Peyer's patch (tissue), 4 donors: ENCODE data around the gene ORAI3. TPM values are rescaled to one million over a fixed set of nuclear protein-coding genes. Genes with fewer than 3 reads are reported as not detected.
"Not testable (repeated sequence)": the region's sequence is repeated elsewhere in the genome, so short reads cannot be mapped to it uniquely, and the experiment has no call there.

Source experiments
- DNase-seq, 3 donors: peaks; one replicate each; pipeline ENCODE4 v3.0.0-alpha.2; 2017 to 2019
- H3K27ac ChIP-seq, 4 donors: fragments of 200-600 bp; sonication (generic); one replicate each; pipeline ENCODE4 v1.5.1; 2016 to 2019
- H3K27me3 ChIP-seq, 2 donors: fragments of 200-600 bp; sonication (generic); one replicate each; pipeline ENCODE4 v1.5.1; 2019
- H3K36me3 ChIP-seq, 3 donors: fragments of 200-600 bp; sonication (generic); one replicate each; pipeline ENCODE4 v1.5.1; 2016 to 2019
- H3K4me1 ChIP-seq, 4 donors: fragments of 200-600 bp; sonication (generic); one replicate each; pipeline ENCODE4 v1.5.1; 2016 to 2019
- H3K4me3 ChIP-seq, 4 donors: fragments of 200-600 bp; sonication (generic); 1 replicate in 3 of 4; 2 replicates in 1 of 4; pipeline ENCODE4 v1.5.1; 2016 to 2019; ENCODE audit warnings: mild to moderate bottlenecking in 1 of 4
- H3K9me3 ChIP-seq, 4 donors: fragments of 200-600 bp; sonication (generic); one replicate each; pipeline ENCODE4 v1.5.1; 2016 to 2019; ENCODE audit warnings: mild to moderate bottlenecking in 1 of 4
- CTCF ChIP-seq, 6 experiments: fragments of 450-650 bp in 4 of 6; fragments of 200-600 bp in 2 of 6; sonication (generic) in 1 of 6; IDR thresholded peaks; one replicate each; pipeline ENCODE4 v1.5.1; 2017 to 2019; ENCODE audit warnings: antibody characterized with exemption in 6 of 6, mild to moderate bottlenecking in 3 of 6, moderate library complexity in 1 of 6
- POLR2A ChIP-seq, 2 donors: fragments of 450-650 bp; IDR thresholded peaks; one replicate each; pipeline ENCODE4 v1.5.1; 2017; ENCODE audit warnings: antibody characterized with exemption in 2 of 2, mild to moderate bottlenecking in 2 of 2, moderate library complexity in 2 of 2
- total RNA-seq, 4 donors: library from RNA; depleted of rRNA; stranded (reverse); fragments of >200 nt; gene quantifications; one replicate each; pipeline ENCODE4 v1.1.0, GENCODE V29; 2016

The ORAI3 gene
- total RNA-seq, 4 donors from 2014 or later: 10.7 to 25.0 (median 20.3) TPM

- Histone ChIP-seq H3K4me1 (peaks cover 0 to 4% (median 0%) of the 10 kb centered on the region in 4 donors), H3K27ac (no peak overlapping the region), H3K4me3 (no peak overlapping the region), H3K27me3 (no peaks in the 10 kb centered on the region), H3K9me3 (no peaks in the 10 kb centered on the region), H3K36me3 (peaks cover 0 to 40% (median 0%) of the 10 kb centered on the region in 3 donors)
- no peak for DNase-seq
- no peak for TF ChIP-seq POLR2A (IDR thresholded peaks at IDR 0.05)
- no peak for TF ChIP-seq CTCF (IDR thresholded peaks at IDR 0.05)
Measured at GRCh38 chr16:30931068-30931650, 17.7 kb upstream of the ORAI3 start.

GRCh38 chr16:30934827-30935557 lies 13.9 kb upstream of the ORAI3 start:
- Histone ChIP-seq H3K36me3 (peaks cover 0 to 41% (median 0%) of the 10 kb centered on the region in 3 donors), H3K4me3 (no peak overlapping the region), H3K9me3 (no peaks in the 10 kb centered on the region), H3K27me3 (no peaks in the 10 kb centered on the region), H3K4me1 (no peaks in the 10 kb centered on the region), H3K27ac (no peak overlapping the region)
- peak in 1 of 3 donors; percentile 31 for DNase-seq
- peak in 4 of 6 experiments; percentile 33 to 49 (median 44) for TF ChIP-seq CTCF (IDR thresholded peaks at IDR 0.05)
- no peak for TF ChIP-seq POLR2A (IDR thresholded peaks at IDR 0.05)

GRCh38 chr16:30937692-30938091 lies 11.2 kb upstream of the ORAI3 start:
- H3K9me3 ChIP-seq: no peaks in the 10 kb centered on the region
- H3K4me3 ChIP-seq: no peak overlapping the region
- no peak for DNase-seq
- H3K27me3 ChIP-seq: no peaks in the 10 kb centered on the region
- H3K4me1 ChIP-seq: peaks cover 0 to 13% (median 6%) of the 10 kb centered on the region in 4 donors
- no peak overlapping the region for H3K27ac ChIP-seq
- H3K36me3 ChIP-seq: peaks cover 0 to 23% (median 0%) of the 10 kb centered on the region in 3 donors
- TF ChIP-seq POLR2A (IDR thresholded peaks at IDR 0.05) (no peak), CTCF (IDR thresholded peaks at IDR 0.05) (no peak)

GRCh38 chr16:30939571-30939970 lies 9.3 kb upstream of the ORAI3 start:
- not testable (repeated sequence) for H3K9me3 ChIP-seq, H3K4me3 ChIP-seq, H3K27ac ChIP-seq, DNase-seq, H3K27me3 ChIP-seq
- Histone ChIP-seq H3K4me1 (peaks cover 0 to 18% (median 6%) of the 10 kb centered on the region in 4 donors), H3K36me3 (peaks cover 0 to 28% (median 0%) of the 10 kb centered on the region in 3 donors)

- Histone ChIP-seq H3K36me3 (peaks cover 0 to 22% (median 0%) of the 10 kb centered on the region in 3 donors), H3K27ac (peak overlapping the region; percentile 20 to 81 (median 52)), H3K9me3 (no peaks in the 10 kb centered on the region), H3K4me1 (peaks cover 0 to 18% (median 6%) of the 10 kb centered on the region in 4 donors), H3K27me3 (no peaks in the 10 kb centered on the region), H3K4me3 (peak overlapping the region in 1 of 4 donors; percentile 23)
- TF ChIP-seq CTCF (IDR thresholded peaks at IDR 0.05): peak; percentile 75 to 94 (median 89)
- no peak for TF ChIP-seq POLR2A (IDR thresholded peaks at IDR 0.05)
- peak; percentile 73 to 92 (median 87) for DNase-seq
Measured at GRCh38 chr16:30941600-30942425, 7.1 kb upstream of the ORAI3 start.
